Fibroblast of skin of right quadriceps (primary cell): ENCODE results near the gene RCOR1.
"Not testable (repeated sequence)": the region's sequence is repeated elsewhere in the genome, so short reads cannot be mapped to it uniquely, and the experiment has no call there.

Source experiments
- DNase-seq: peaks from one replicate; pipeline ENCODE4 v3.0.0-alpha.2; 2013

The RCOR1 gene

DNA sequence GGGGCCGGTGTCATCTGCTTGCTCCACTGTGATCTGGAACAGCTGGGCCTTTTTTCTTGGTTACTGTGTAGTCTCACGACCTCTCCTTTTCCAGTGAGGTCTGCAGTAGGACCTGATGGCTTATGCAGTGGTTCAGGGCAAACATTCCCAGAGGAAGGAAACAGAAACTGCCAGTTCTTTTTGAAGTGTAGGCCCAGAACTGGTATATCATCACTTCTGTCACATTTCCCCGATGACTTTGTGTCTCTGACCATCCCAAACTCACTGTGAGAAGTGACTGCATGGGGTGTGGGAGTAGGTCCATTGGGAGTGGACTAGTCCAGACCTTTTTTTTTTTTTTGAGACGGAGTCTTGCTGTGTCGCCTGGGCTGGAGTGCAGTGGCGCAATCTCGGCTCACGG, 38.4 kb downstream of the RCOR1 start:
- DNase-seq, result no peak

DNA sequence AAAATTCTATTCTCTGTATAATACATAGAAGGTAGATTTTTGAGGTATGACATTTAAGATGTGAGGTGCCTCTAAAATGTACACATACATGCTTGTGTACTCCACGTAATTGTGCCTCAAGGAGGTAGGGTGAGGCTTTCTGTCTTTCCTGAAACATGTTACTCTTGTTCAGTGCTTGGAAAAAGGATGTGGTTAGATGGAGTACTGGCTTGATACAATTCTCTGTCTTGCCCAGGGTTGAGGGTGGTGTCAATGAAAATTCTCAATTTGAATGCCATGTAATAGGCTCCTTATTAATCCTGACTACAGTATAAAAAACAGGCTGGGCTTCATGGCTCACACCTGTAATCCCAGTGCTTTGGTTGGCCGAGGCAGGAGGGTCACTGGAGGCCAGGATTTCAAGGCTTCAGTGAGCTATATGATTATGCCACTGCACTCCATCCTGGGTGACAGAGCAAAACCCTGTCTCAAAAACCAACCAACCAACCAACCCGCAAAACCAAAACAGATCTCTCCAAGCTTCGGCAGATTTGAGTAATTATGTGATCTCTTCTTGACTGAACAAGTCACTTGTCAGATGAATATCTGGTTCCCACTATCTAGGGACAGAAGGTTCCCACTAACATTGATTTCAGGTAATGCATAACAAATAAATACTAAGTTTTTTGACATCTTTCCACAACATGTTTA, 41.6 kb downstream of the RCOR1 start:
- no peak for DNase-seq

DNA sequence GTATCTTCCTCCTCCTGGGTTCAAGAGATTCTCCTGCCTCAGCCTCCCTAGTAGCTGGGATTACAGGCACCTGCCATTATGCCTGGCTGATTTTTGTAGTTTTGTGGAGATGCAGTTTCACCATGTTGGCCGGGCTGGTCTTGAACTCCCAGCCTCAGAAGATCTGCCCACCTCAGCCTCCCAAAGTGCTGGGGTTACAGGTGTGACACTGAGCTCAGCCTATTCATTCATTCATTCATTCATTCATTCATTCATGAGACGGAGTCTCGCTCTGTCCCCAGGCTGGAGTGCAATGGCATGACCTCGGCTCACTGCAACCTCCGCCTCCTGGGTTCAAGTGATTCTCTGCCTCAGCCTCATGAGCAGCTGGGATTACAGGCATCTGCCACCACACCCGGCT, 47.2 kb downstream of the RCOR1 start:
- not testable (repeated sequence) for DNase-seq

DNA sequence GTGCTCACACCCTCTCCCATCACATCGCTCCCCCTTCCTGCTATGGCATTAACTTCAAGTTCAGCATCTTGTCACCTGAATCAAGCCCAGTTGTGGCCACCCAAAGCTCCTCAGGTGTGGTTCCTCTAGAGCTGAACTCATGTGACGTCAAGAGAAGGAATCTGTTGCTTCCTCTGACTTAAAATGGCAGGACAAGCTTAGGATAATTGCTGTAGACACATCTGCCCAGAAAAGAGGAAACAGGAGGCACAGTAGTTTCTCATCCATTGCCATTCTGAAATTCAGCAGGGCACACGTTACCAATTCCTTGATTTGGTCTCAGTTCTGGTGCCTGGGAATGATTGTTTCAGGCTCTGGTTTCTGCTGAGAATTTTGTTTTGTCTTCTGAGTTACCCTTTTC, 52.1 kb downstream of the RCOR1 start:
- no peak for DNase-seq

DNA sequence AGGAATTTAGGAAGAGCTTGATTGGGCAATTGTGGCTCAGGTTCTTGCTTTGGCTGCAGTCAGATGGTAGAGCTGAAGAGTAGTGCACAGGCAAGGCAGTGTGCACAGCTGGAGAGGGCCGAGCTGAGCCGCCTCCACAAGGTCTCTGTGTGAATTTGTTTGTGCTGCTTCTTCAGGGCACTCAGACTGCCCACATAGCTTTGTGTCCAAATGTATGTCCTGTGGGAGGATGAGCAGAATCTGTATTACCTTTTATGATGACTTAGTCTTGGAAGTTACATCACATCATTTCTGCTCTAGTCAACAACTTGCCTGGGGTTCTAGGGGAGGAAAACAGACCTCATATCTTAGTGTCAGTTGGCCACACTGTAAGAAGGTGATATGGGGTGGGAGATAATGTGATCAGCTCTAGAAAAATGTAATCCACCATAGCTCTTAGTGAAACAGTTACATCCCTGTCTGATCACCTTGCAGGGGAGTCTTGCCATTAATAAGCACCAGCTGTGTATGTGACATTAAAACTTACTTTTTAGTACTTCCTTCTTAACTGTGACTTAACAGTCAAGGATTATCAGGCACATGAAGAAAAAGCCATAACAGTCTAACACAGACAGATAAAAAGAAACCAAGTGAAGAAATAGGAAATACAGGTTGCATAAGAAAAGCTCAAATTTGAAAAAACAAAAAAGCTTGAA, 53.4 kb downstream of the RCOR1 start:
- no peak for DNase-seq

DNA sequence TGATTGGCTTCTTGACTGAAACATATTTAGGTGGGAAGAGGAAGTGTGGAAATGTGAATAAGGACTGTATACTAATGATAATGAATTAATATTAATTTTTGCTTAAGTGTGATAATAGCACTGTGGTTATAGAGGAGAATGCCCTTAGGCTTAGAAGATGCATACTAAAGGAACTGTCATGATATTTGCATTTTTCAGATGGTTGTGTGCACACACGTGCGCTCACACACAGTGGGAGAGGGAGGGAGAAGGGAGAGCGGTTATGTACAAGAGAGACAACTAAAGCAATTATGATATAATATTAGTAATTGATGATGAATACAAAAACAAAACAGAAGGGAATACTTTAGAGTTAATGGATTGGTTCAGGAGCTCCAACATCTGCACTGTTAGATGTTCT, 54.2 kb downstream of the RCOR1 start:
- DNase-seq, result no peak

DNA sequence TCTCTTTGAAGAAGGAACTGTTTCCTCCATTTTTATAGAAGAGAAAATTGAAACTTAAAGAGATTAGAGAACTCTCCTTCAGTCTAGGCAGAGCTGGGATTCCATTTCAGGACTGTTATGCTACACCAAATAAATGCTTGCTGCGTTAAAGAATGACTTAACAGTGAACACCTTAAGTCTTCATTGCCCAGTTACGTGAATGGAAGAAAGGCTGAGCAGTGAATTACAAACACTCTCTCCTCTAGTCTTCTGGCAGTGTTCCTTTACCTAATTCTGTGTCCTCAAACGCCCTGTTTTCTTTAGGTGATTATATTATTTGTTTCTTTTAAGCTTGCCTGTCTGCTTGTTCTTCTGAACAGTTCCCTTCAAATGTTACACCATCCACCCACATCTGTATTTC, 59.7 kb downstream of the RCOR1 start:
- no peak for DNase-seq

DNA sequence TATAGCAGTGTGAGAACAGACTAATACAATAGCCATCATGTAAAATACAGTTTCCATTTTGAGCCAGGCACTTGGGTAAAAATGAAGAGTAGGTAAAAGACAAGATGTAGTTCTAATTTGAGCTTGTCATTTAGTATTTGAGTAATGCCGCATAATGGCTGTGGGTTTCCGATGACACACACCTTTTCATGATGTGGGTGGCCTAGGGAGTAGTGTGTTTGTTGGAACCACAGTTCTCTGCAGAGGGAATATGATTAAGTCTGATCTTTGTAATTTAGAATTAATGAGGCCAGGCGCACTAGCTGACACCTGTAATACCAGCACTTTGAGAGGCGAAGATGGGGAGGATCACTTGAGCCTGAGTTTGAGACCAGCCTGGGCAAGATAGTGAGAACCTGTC, 61.8 kb downstream of the RCOR1 start:
- DNase-seq, result no peak

DNA sequence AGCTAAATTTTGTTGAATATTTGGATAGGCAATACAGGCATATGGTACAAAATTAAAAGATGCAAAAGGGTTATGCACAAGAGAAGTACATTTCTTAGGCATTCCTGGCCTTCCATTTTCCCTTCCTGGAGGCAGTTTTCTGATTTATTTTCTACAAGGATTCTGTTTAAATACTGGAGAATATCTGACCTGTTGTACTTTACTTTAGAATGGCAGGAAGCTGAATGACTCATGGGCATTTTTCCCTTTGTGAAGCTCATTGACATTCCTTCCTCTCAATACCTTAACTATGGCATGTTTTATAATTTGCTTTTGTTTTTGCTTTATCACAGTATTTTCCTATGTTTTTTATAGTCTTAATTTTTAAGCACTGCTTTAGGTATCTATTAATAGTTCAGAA, 62.7 kb downstream of the RCOR1 start:
- DNase-seq, result peak; percentile 62

DNA sequence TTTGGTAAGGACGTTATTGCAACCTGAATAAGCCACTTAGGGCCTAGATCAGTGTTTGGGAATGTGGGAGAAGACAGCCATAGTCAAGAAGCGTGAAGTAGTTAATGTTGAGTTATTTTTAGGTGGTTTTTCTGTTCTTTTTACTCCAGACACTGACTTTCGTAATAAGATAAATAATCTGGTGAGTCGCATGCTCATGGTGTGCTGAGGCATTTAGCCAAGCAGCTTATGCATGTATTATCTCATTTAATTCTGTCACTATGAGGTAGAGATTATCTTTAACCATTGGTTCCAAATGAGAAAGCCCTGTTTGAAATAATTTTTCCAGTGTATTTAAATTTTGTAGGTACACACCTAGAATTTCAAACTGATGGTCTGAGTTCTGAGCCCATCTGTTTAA, 67.3 kb downstream of the RCOR1 start:
- DNase-seq, result peak; percentile 76

DNA sequence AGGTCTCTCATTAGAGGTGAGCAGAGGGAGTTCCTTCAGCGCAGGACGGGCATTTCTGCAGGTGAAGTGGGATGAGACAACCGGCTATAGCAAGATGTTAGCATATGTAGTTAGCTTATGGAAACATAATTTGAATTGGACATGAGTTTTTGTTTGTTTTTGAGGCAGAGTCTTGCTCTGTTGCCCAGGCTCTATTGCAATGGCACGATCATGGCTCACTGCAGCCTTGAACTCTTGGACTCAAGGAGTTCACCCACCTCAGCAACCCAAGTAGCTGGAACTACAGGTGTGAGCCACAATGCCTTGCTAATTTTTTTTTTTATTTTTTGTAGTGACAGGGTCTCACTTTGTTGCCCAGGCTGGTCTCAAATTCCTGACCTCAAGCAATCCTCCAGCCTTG, 69.2 kb downstream of the RCOR1 start:
- DNase-seq, result no peak

DNA sequence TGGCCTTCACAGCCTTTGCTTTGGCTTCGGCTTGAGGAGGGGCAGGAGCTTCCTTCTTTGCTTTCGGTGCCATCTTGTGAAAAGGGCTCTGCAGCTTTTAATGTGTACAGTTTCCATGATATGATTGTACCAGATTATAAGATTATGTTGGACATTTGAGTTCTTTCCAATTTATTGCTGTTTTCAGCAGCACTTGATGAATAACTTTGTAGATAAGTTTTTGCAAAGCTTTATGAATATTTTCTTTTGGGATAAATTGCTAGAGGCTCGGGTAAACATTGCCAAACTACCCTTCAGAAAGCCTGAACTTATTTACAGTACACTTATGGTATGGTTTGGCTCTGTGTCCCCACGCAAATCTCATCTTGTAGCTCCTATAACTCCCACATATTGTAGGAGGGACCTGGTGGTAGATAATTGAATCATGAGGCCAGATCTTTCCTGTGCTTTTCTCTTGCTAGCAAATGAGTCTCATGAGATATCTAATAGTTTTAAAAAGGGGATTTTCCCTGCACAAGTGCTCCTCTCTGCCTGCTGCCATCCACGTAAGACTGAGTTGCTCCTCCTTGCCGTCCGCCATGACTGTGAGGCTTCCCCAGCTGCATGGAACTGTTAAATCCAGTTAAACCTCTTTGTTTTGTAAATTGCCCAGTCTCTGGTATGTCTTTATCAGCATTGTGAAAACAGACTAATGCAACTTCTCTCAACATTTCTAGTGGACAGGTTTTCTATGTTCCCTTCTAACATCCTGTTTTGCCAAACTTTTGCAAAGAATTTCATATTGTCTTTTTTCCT, 70.4 kb downstream of the RCOR1 start:
- no peak for DNase-seq

DNA sequence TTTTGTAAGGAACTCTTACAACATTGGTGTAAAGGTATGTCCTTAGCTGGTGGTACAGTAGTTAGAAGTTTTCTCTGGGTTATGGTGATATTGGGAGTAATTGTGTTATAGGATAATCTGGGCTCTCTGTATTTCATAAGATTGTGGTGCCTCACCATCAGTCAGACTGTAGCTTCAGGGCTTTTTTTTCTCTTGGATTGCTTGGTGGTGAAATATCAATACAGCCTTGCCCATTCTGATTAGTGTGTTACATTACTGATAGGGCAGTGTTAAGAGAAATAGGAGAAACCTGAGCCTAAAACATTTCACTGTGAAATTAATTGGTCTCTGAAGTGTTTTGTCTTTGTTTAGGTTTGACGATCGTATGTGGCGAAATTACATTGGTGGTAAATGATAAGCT, 71.0 kb downstream of the RCOR1 start:
- DNase-seq, result no peak

DNA sequence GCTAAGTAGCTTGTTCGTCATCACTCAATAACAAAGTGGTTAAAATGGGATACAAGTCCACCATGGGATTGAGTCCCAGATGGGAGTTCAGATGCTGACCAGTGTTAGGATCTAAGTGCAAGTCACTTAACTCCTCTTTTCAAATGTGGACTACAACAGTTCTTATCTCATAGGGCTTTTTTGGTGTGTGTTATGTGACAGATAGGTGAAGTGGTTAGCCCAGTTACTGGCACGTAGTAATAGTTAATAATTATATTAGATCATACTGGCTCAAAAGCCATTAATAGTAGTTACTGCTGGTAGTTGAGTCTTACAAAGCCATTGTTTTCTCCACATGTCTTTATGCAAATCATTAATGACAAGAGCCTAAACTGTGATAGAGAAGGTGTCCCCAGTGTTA, 73.2 kb downstream of the RCOR1 start:
- DNase-seq, result no peak

DNA sequence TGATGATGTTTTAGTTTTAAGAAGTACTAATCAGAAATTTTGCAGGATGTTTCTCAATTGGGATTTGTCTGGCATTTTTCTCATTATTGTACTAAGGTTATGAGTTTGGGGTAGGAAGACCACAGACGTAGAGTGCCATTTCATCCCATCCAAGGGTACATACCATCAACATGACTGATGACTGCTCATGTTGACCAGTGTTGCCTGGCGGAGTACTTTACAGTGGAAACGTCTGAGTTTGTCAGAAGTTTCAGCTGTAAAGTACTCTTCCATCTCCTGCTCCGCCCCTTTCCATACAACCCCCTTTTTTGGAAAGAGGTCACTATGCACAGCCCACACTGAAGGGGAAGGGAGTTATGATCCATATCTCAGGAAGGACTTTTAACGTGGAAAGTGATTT, 74.2 kb downstream of the RCOR1 start:
- DNase-seq, result peak; percentile 28

DNA sequence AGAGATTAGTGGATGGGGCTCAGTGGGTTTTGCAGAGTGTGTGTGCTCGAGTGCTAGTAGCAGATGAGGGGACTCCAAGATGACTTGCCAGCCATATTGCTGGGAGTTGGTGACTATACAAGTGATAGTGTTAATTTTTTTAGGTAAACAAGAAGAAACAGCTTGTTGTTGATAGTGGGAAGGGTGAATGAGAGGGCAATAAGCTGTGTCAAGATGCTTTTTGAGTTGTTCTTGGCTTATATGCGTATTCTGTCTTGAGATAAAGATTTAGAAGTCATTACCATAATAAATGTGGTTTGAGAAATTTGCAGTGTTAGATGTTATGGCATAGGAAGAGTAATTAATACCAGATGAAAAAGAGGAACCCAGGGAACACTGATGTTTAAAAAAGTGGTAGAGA, 75.3 kb downstream of the RCOR1 start:
- peak; percentile 29 for DNase-seq

DNA sequence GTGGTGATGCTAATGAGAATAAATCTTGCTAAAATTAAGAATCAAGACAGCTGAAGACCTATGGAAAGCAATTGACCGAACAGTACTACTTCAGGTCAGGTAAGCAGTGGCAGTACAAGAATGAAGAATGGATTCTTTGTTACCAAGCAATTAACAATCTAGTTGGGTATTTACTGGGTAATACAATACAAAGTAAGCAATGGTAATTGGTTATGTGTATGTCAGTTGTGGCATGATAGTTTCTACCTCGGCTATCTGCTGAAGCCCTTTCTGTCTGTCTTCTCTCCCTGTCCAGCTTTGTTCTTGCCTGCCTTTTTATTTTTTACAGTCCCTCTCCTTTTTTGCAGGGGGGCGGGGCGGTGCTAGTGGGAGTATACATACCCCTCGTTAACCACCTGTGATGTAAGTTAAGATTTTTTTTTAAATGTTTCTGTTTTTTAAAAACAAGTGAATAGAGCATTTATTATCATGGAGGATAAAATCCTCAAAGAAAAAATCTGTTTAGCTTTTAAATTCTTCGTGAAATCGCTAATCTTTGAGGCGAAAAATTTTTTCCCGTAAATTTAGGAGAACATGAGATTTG, 75.9 kb downstream of the RCOR1 start:
- no peak for DNase-seq

DNA sequence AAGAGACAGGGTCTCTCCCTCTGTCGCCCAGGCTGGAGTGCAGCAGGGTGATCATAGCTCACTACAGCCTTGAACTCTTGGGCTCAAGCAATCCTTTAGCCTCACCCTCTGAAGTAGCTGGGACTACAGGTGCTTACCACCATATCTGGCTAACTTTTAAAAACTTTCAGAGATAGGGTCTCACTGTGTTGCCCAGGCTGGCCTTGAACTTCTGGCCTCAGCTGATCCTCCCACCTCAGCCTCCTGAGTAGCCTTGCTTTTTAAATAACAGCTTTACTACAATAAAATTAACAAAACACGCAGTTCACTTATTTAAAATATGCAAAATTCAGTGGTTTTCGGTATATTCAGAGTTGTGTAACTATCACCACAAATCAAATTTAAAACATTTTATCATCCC, 79.0 kb downstream of the RCOR1 start:
- DNase-seq, result no peak

DNA sequence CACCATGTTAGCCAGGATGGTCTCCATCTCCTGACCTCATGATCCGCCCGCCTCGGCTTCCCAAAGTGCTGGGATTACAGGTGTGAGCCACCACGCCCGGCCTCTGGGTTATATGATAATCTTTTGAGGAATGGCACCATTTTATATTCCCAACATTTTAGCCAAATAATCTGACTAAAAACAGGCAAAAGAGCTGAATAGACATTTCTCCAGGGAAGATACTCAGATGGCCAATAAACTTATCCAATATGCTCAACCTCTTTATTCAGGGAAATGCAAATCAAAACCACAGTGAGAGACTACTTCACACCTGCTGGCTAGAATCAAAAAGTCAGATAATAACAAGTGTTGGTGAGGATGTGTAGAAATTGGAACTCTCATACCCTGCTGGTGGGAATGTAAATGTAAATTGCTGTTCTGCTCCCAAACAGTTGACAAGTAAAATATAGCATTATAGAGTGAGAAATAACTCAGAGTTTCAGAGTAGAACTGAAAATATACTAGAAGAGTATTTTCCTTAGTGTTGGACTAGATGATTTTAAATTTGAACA, 80.0 kb downstream of the RCOR1 start:
- DNase-seq, result no peak

DNA sequence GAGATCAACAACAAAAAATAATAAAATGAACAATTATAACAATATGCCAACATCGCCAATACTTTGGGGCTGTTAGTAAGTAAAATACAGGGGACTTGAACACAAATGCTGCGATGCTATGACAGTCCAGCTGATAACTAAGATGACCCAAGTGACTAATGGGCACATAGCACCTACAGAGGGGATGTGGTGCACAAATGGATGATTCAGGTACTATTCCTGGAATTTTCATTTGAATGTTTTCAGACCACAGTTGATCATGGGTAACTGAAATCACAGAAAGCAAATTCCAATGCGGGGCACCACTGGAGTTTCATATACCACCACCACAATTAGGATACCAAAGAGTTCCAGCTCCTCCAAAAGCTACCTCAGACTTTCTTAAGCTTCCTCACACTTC, 82.9 kb downstream of the RCOR1 start:
- DNase-seq, result peak; percentile 15

DNA sequence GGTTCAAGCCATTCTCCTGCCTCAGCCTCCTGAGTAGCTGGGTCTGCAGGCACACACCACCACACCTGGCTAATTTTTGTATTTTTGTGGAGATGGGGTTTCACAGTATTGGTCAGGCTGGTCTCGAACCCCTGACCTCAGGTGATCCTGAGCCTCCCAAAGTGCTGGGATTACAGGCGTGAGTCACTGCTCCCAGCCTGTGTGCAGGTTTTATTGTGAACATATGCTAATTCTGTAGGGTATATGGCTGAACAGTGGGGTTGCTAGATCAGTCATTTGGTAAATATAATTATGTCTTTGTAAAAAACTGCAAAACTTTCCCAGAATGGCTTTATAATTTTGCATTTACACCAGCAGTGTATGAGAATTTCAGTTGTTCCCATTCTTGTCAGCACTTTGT, 85.9 kb downstream of the RCOR1 start:
- DNase-seq, result no peak

DNA sequence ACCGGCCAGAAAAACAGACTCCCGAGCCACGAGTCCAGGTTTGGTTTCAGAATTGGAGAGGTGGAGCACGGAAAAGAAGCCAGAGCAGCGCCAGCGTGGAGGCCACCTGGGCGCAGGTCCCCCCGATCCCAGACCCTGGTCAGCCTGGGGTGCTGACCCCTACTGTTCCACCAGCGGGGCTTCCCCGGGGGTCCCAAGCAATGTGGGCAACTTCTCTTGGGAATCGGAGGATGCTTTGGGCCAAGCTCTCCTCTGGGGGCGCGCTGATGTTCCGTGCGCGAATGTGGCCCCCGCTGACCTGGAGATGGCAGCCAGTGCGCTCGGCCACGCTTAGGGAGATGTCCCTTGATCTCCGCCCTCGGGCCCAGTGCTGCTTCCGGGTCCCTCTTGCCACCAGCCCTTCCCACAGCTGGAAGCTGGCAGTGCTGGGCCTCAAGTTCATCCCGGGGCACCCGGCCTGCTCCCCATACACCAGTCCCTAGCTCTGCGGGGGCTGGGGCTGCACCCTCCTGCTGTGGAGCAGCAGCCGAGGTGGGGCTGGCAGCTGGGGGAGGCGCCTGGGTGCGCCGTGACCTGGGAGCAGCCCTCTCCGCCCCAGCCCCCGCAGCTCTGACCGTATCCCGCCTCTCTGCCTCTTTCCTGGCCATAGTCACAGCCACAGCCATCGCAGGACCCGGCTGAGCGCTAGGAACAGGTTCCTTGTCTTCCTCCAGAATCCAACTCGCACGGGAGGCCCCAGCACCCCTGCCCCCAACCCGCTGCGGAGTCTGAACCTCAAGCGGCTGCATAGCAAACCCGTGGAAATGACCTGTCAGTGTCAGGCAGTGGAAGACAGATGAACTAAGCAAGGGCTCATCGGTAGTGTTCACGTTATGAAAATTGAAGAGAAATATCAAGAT, 91.2 kb downstream of the RCOR1 start:
- DNase-seq, result no peak
